Gastroesophageal sphincter (tissue), 3 donors: ENCODE measurements around the gene KDM6B.

Source experiments
- EP300 ChIP-seq: sonication (generic); formaldehyde crosslinking; IDR thresholded peaks from one replicate; pipeline ENCODE4 v1.6.1; 2017; ENCODE audit warnings: antibody characterized with exemption, mild to moderate bottlenecking
- POLR2A ChIP-seq, 2 donors: fragments of 450-650 bp; IDR thresholded peaks; one replicate each; pipeline ENCODE4 v1.6.1; 2017; ENCODE audit warnings: antibody characterized with exemption in 2 of 2, mild to moderate bottlenecking in 2 of 2, moderate library complexity in 1 of 2
- POLR2AphosphoS5 ChIP-seq: sonication (generic); formaldehyde crosslinking; IDR thresholded peaks from one replicate; pipeline ENCODE4 v1.6.1; 2017; ENCODE audit warnings: antibody characterized with exemption
- TF ChIP-seq, protein P1 (sequence below), 4 experiments: fragments of 200-600 bp in 2 of 4; fragments of 450-650 bp in 2 of 4; sonication (generic) in 1 of 4; IDR thresholded peaks; one replicate each; pipeline ENCODE4 v1.5.1; 2017 to 2019; ENCODE audit warnings: antibody characterized with exemption in 4 of 4, mild to moderate bottlenecking in 2 of 4, moderate library complexity in 2 of 4

DNA sequence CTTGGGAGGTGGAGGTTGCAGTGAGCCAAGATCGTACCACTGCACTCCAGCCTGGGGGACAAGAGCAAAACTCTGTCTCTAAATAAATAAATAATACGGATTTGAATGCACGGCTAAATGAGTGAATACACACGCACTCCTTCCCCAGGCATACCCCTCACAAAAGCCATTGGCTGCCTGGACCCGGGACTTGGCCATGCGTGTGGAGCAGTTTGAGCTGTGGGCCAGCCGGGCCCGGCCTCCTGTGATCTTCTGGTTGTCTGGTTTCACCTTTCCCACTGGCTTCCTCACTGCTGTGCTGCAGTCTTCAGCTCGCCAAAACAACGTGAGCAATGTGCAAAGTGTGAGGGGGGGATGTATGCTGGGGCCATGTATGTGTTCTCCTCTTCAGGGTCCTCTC, 1.6 kb upstream of the KDM6B start:
- TF ChIP-seq EP300 = no peak
- TF ChIP-seq, protein P1, sequence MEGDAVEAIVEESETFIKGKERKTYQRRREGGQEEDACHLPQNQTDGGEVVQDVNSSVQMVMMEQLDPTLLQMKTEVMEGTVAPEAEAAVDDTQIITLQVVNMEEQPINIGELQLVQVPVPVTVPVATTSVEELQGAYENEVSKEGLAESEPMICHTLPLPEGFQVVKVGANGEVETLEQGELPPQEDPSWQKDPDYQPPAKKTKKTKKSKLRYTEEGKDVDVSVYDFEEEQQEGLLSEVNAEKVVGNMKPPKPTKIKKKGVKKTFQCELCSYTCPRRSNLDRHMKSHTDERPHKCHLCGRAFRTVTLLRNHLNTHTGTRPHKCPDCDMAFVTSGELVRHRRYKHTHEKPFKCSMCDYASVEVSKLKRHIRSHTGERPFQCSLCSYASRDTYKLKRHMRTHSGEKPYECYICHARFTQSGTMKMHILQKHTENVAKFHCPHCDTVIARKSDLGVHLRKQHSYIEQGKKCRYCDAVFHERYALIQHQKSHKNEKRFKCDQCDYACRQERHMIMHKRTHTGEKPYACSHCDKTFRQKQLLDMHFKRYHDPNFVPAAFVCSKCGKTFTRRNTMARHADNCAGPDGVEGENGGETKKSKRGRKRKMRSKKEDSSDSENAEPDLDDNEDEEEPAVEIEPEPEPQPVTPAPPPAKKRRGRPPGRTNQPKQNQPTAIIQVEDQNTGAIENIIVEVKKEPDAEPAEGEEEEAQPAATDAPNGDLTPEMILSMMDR (IDR thresholded peaks at IDR 0.05) = no peak
- no peak for TF ChIP-seq POLR2A (IDR thresholded peaks at IDR 0.05)
- no peak for TF ChIP-seq POLR2AphosphoS5
